ENCODE results near the gene PHF13. TPM values are rescaled to one million over a fixed set of nuclear protein-coding genes. Genes with fewer than 3 reads are reported as not detected.
"Not testable (repeated sequence)": the region's sequence is repeated elsewhere in the genome, so short reads cannot be mapped to it uniquely, and the experiment has no call there.

The PHF13 gene
- total RNA-seq, 2 donors from 2014 or later = 13.8 to 79.2 TPM

GRCh38 chr1:6657138-6657537 lies 43.6 kb downstream of the PHF13 start:
- no peaks in the 10 kb centered on the region for H3K36me3 ChIP-seq
- H3K27ac ChIP-seq = no peak overlapping the region
- H3K4me3 ChIP-seq = no peak overlapping the region
- TF ChIP-seq POLR2A (IDR thresholded peaks at IDR 0.05) = no peak
- DNase-seq (ENCODE audit: low spot score) = no peak
- intact Hi-C loops (cut with DNase I) = no loop called here
- no peaks in the 10 kb centered on the region for H3K4me1 ChIP-seq (replicated peaks)
- WGBS = 95% methylated on average over 6 of the region's 6 CpGs
- H3K27me3 ChIP-seq (replicated peaks; ENCODE audit: insufficient read depth) = no peaks in the 10 kb centered on the region
- H3K9me3 ChIP-seq = no peaks in the 10 kb centered on the region

- Histone ChIP-seq H3K36me3 (no peaks in the 10 kb centered on the region), H3K4me1 (replicated peaks) (no peaks in the 10 kb centered on the region), H3K4me3 (no peak overlapping the region), H3K27me3 (replicated peaks; ENCODE audit: insufficient read depth) (no peaks in the 10 kb centered on the region), H3K27ac (no peak overlapping the region), H3K9me3 (no peaks in the 10 kb centered on the region)
- intact Hi-C loops (cut with DNase I) = no loop called here
- TF ChIP-seq POLR2A (IDR thresholded peaks at IDR 0.05) = no peak
- no peak for TF ChIP-seq CTCF (IDR thresholded peaks at IDR 0.05)
- no peak for TF ChIP-seq POLR2AphosphoS5 (IDR thresholded peaks at IDR 0.05)
- no peak for DNase-seq (ENCODE audit: low spot score)
- 90% methylated on average over 5 of the region's 5 CpGs for WGBS
These were observed 45.0 kb downstream of the PHF13 start for GRCh38 chr1:6658359-6659060.

GRCh38 chr1:6660415-6661049 lies 47.0 kb downstream of the PHF13 start:
- TF ChIP-seq CTCF (IDR thresholded peaks at IDR 0.05) (no peak), POLR2AphosphoS5 (IDR thresholded peaks at IDR 0.05) (no peak), POLR2A (IDR thresholded peaks at IDR 0.05) (no peak)
- intact Hi-C loops (cut with DNase I) = no loop called here
- H3K27me3 ChIP-seq (replicated peaks; ENCODE audit: insufficient read depth) = no peaks in the 10 kb centered on the region
- H3K27ac ChIP-seq = no peak overlapping the region
- no peaks in the 10 kb centered on the region for H3K4me1 ChIP-seq (replicated peaks)
- H3K4me3 ChIP-seq = no peak overlapping the region
- no peaks in the 10 kb centered on the region for H3K36me3 ChIP-seq
- H3K9me3 ChIP-seq = no peaks in the 10 kb centered on the region
- no peak for DNase-seq (ENCODE audit: low spot score)
- 84% methylated on average over 7 of the region's 7 CpGs for WGBS

- H3K4me1 ChIP-seq (replicated peaks); DNase-seq (ENCODE audit: low spot score); H3K9me3 ChIP-seq; H3K36me3 ChIP-seq; H3K27me3 ChIP-seq (replicated peaks; ENCODE audit: insufficient read depth); H3K4me3 ChIP-seq; H3K27ac ChIP-seq; intact Hi-C loops (cut with DNase I): not testable (repeated sequence)
- 96% methylated on average over 7 of the region's 7 CpGs for WGBS
These were observed 48.9 kb downstream of the PHF13 start for GRCh38 chr1:6662468-6662867.

- no peak for TF ChIP-seq POLR2AphosphoS5 (IDR thresholded peaks at IDR 0.05)
- no peaks in the 10 kb centered on the region for H3K4me1 ChIP-seq (replicated peaks)
- no peaks in the 10 kb centered on the region for H3K9me3 ChIP-seq
- intact Hi-C loops (cut with DNase I) = no loop called here
- 89% methylated on average over 5 of the region's 5 CpGs for WGBS
- H3K36me3 ChIP-seq = no peaks in the 10 kb centered on the region
- no peaks in the 10 kb centered on the region for H3K27me3 ChIP-seq (replicated peaks; ENCODE audit: insufficient read depth)
- H3K4me3 ChIP-seq = no peak overlapping the region
- H3K27ac ChIP-seq = no peak overlapping the region
- no peak for DNase-seq (ENCODE audit: low spot score)
These were observed 53.2 kb downstream of the PHF13 start for GRCh38 chr1:6666696-6667095.

- TF ChIP-seq CTCF (IDR thresholded peaks at IDR 0.05) (no peak), POLR2AphosphoS5 (IDR thresholded peaks at IDR 0.05) (no peak), POLR2A (IDR thresholded peaks at IDR 0.05) (no peak)
- Histone ChIP-seq H3K9me3 (no peaks in the 10 kb centered on the region), H3K4me1 (replicated peaks) (no peaks in the 10 kb centered on the region), H3K27ac (no peak overlapping the region), H3K4me3 (no peak overlapping the region), H3K27me3 (replicated peaks; ENCODE audit: insufficient read depth) (no peaks in the 10 kb centered on the region), H3K36me3 (no peaks in the 10 kb centered on the region)
- intact Hi-C loops (cut with DNase I) = no loop called here
- 99% methylated on average over 6 of the region's 6 CpGs for WGBS
- DNase-seq (ENCODE audit: low spot score) = no peak
These were observed 53.6 kb downstream of the PHF13 start for GRCh38 chr1:6667139-6667538.

All from prostate gland (tissue), 2 donors.